ENCODE data around the gene CTDSPL.

The CTDSPL gene

DNA sequence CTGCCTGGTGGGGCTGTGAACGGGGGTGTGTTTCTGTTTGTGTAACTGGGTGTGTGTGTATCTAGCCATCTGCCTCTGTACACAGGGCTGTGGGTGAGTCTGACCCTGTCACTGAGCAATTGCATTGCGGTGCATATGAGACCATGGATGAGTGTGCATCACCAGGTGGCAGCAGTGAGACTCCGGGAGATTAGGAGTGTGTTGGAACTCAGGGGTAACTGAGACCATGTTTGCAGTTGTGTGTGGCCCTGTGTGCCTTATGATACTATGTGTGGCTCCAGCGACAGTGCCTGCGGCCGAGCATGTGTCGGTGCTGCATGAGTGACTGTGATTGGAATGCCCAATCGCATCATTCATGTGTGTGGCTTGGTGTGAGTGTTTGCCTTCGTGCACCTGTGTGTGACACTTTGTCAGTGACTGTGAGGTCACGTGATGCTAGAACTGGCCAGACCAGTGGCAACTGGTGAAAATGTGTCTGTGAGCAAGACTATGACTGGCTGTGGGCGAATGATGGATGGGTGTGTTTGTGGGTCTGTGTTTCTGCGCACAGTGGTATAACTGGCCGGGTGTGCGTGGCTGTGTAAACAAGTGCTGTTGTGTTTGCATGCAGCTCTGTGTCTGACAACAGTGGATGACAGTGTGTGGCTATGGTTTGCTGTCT lies 142.9 kb downstream of the CTDSPL start:
- DNase-seq = peak; percentile 60

DNA sequence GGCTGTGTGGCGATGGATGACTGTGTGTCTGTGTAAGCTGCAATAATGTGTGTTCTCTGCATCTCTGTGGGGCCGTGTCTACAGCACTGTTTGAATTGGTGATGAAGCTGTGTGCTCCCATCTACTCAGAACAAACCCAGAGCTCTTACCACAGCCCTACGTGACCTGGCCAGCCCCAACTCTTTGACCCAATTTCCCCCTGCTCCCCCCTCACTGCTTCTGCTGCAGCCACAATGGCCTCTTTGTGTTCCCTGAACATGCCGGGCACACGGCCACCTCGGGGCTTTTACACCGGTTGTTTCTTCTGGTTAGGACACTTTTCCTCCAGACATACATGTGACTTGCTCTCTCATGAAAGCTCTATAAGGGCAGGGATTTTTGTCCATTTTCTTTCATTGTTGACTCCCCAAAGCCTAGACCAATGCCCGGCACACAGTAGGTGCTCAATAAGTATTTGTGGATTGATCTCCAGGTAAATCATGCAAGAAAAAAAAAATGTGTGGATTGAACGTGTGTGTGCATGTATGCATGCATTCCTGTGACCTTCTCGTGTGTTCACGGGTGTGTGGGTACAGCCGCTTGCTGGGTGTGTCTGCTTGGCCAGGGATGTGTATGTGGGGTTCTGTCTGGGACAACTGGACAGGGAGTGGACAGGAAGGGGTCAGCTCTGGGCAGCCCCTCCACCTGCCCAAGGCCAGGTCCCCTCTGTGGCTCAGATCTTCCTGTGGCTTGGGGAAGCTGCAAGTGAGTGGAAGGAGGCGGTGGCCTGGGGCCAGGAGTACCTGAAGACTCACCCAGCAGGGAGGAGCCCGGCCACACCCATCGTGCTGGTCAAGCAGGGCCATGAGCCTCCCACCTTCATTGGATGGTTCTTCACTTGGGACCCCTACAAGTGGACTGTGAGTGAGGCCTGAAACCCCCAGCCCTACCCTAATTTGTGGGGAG lies 143.7 kb downstream of the CTDSPL start:
- DNase-seq = no peak

DNA sequence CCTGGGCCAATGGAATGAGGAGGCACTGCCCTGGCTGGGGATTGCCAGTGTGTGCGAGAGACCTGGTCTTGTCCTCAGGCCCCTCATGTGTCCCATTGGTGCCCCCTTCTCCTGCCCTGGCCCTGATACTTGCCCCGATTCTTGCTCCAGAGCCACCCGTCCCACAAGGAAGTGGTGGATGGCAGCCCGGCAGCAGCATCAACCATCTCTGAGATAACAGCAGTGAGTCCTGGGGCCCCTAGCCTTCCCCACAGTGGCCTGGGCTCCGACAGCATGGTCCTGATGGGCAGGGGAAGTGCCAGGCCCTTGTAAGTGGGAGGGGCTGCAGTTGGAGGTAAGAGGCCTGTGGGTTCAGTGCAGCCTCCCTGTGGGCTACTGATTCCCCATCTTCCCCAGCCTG lies 144.4 kb downstream of the CTDSPL start:
- DNase-seq = no peak

DNA sequence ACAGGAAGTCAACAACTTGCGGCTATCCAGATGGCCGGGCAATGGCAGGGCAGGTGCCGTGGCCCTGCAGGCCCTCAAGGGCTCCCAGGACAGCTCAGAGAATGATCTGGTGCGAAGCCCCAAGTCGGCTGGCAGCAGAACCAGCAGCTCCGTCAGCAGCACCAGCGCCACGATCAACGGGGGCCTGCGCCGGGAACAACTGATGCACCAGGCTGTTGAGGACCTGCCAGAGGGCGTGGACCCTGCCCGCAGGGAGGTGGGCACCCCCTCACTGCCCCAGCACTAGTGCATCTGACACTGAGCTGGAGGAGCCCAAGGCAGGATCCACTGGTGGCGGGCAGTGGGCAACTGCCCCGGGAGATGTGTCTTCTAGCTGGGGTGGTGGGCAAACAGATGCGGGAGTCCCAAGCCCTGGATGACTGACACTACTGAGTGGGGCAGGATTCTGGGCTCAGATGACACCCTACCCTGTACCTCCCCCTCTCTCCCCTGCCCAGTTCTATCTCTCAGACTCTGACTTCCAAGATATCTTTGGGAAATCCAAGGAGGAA lies 144.8 kb downstream of the CTDSPL start:
- no peak for DNase-seq

DNA sequence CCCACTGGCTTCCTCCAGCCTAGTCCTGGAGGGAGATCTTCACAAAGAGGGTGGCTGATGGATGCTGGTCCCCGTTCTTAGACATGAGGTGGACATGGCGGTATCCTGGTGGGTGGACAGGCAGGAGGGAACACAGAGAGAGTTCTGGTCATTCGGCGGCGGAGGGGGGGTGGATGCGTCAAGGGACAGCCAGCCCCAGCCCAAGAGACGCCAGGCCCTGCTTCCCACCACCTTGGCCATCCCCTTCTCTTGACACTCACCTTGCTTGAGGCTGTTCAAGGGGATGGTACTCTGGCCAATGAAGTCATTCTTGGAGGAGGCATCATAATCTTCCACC lies 146.0 kb downstream of the CTDSPL start:
- no peak for DNase-seq

DNA sequence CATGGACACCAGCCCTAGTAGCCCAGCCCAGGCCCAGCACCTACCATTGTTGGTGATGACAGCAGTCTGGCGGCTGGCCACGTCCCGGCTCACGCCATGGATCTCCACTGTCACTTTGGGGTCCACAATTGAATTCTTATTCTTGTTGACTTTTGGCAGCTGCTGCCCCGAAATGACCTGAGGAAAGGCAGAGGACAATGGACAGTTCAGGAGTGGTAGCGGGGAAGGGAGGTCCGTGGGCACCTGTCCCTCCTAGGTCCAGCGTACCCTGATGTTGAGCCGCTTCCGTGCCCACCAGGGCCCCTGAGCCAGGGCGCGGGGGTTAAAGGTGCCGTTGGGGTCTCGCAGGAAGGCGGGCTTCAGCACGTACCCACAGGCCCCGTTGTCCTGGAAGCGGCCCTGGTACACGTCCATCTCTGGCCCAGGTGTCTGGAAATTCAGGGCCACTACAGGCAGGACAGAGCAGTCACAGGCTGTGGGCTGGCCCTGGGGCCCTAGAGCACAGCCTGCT lies 146.6 kb downstream of the CTDSPL start:
- DNase-seq = no peak

DNA sequence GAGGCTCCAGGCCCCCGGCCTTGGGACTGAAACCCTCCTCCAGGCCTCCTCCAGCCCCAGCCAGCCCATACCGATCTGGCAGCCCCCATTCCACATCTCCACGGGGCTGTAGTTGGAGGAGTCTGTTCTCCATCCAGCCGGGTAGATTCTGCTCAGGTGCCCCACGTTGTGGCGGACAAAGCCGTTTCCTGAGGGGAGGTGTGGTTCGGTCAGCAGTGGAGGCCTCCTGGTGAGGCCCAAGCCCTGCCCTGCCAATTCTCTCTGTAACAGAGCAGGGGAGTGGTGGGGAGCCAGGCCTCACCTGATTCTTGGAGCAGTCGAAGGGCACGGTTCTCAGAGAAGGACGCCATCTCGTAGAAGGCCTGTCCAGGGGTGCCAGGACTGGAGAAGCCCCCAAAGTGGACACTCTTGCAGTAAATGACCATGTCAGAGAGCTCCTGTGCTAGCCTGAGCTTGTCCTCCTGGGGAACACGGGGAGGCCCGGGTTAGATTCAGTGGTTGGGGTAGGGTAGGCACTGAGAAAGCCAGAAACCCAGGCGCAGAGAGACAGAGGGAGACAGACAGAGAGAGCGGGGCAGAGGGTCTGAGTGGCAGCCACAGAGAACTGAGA lies 147.4 kb downstream of the CTDSPL start:
- no peak for DNase-seq

DNA sequence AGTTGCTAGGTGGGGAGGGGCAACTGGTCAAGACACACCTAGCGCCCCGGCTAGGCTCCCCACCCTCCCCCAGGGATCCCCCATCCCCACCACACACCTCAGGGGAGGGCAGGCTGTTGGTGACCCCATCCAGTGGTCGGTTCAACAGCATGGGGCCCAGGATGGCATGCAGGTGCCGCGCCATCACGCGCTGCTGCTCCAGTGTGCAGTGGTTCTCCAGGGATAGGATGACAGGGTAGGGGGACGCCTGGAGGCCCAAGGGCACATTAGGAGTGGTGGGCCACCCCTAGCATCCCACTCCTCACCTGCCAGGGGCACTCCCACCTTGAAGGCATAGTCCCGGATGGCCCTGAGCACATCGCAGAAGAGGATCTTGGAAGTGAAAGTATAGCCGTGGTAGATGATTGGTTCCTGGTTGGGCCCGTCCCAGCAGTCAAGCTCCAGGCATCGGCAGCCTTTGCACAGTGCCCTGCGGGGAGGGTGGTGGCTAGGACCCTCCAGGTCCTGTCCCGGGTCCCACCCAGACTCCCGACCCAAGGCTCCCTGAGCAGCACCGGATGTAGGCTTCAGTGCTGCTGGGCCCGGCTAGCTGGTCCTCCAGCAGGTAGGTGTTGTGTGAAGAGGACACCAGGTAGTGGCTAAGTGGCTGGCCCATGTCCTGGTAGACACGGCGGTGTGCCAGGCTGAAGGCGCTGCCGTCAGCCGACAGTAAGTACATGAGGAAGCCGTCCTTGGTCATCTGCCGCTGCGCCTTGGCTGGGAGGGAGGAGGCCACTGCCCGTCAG lies 148.3 kb downstream of the CTDSPL start:
- no peak for DNase-seq

DNA sequence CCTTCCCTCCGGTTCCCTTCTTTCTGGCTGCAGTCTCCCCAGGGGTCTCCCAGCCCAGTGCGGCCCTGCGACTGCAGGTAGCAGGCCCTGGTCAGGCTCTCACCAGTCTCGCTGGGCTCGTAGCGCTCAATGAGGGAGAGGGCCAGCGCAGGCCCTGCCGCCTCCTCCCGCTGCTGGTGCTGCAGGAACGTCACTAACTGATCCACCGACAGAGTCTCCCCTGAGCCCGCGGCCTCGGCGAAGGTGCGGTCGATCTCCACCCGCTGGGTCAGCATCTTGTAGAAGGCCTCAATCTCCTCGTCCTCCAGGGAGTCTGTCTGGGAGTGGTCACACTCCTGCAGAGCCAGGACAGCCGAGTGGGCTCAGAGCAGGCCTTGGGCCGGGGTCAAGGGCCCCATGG lies 149.4 kb downstream of the CTDSPL start:
- DNase-seq = no peak

DNA sequence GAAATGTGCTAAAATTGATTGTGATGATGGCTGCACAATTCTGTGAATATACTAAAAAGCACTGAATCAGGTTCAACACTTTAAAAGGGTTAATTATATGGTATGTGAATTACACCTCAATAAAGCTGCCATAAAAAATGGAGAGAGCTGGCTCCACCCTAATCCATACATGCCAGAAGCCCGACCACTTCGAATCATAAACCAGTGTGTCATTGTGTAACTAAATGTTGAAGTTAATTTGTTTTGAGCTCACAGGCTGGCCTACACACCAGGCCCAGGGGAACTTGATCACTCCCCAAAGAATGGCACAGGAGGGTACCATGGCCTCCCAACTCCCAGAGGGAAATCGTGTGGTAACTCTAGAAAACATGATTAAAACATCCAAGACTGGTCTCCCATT lies 153.8 kb downstream of the CTDSPL start:
- DNase-seq = no peak

DNA sequence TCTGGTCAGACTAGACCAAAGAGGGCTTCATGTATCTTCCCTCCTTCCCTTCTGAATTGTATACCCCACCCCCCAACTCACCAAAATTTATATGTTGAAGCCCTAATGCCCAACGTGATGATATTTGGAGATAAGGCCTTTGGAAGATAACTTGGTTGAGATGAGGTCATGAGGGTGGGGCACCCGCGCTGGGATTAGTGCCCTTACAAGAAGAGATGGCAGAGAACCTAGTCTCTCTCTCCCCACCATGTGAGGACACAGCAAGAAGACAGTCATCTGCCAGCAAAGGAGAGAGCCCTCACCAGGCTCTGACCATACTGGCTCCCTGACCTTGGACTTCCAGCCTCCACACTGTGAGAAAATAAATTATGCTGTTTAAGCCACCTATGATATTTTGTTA lies 154.3 kb downstream of the CTDSPL start:
- DNase-seq = no peak

DNA sequence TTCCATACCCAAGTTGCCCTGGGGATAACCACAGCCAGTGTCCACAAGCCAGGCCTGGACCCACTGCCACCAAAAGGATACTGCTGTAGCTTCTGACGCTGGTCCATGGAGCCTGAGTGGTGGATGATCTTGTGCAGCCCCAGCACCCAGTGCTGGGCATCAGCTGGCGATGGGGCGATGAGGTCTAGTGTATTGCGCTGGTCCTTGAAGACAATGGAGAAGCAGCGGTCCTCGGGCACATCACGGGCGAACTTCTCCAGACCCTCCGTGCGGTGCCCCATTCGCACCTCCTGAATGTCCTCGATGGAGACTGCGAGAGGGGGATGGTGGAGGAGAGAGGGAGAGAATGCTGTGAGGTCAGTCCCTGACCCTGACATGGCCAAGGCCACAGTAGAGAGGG lies 154.7 kb downstream of the CTDSPL start:
- no peak for DNase-seq

DNA sequence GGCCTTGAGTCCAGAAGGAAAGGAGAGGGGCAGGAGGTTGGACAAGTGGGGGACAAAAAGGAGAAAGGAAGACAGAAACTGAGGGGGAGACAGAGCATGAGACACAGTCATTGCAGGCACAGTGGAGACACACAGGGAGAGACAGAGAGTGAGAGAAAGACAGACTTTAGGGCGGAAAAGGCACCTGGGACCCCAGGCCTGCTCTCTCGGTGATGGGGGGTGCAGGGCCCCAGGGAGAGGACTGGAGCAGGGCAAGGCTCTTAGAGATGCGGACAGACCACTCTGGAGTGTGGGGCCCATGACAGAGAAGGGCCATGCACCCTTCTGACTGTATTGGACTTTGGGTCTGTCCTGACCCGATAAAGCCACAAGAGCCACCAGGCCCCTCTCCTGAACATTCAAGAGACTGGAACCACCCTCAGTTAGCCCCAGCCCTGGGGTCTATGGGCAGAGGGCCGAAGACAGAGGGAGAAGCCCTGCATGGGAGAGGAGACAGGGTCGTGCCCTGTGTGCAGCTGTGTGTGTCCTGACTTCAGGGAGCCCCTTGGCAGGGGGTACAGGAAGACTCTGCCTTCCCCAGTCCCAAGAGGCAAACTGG lies 155.3 kb downstream of the CTDSPL start:
- peak; percentile 10 for DNase-seq

DNA sequence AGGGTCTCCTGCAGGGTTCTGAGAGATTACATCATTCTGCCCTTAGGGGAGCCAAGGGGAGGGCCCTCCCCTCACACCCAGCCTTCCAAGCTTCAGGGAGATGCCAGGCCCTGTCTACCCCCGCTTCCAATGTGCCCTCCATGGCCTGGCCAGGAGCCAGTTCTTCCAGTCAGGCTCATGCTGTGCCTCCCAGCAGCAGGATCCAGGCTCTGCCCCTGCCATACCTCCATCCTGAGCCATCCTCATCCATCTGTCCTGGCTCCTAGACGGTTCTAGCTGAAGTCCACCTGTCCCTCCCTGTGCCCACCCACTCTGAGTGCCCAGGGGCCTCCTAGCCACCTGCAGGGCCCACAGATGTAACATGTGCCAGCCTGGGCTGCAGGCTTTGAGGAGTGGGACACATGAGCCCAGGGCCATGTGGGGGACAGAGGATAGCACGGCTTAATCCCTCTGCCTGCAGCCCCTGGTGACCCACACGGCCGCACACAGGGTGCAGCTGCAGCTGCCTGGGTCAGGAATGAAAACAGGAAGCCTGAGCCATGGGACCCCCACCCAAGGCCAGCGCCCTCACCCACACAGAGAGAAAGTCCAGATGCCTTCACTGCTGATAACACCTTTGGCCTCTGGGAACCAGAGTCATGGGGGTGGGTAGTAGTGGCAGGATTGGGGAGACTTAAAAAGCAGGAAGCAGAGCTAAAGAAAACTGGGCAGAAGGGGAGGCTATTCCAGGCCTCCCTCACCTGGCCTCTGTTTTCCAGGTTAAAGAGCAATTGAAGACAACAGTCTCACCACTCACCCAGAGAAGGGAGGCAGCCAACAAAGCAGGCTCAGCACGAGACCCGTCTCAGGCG lies 156.0 kb downstream of the CTDSPL start:
- DNase-seq = peak; percentile 9

DNA sequence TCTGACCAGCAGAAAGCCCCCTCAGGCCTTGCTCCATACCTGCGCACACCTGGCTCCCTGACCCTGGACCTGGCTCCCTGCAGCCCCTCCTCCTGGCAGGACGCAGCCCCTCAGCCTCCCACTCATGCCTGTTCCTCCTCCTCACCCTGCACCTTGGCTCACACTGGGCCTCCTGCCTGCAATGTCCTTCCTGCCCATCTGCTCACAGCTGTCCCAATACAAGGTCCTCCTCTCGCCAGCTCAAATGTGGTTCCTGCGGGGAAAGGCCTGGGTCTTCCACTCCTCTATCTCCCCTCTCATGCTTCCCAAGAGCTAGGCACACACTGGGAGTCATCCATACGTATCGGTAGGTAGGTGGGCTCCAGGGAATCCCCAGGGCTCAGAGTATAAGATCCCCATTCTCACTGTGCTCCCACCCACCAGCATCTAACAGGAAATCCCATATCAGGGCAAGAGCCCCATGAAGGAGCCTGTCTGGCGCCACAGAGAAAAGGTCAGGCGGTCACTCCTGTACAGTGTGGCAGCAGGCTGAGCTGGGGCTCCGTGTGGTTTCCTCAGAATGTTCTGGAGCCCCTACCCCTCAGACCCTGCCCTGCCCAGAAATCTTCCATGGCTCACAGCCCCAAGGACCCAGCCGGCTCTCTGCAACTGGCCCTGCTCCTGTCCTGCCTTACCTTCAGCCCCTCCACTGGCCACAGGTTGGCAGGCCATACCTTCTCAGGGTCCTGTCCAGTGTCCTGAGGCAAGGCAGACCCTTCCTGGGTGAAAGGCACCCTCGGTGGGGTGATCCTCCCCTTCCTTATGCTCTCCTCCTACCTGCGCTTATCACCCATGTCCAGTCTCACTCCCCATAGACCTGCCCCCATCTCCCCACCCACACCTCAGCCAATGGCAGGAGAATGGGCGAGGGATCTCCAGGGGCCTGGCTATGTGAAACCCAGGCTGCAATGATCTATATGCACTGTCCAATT lies 156.9 kb downstream of the CTDSPL start:
- peak; percentile 10 for DNase-seq

DNA sequence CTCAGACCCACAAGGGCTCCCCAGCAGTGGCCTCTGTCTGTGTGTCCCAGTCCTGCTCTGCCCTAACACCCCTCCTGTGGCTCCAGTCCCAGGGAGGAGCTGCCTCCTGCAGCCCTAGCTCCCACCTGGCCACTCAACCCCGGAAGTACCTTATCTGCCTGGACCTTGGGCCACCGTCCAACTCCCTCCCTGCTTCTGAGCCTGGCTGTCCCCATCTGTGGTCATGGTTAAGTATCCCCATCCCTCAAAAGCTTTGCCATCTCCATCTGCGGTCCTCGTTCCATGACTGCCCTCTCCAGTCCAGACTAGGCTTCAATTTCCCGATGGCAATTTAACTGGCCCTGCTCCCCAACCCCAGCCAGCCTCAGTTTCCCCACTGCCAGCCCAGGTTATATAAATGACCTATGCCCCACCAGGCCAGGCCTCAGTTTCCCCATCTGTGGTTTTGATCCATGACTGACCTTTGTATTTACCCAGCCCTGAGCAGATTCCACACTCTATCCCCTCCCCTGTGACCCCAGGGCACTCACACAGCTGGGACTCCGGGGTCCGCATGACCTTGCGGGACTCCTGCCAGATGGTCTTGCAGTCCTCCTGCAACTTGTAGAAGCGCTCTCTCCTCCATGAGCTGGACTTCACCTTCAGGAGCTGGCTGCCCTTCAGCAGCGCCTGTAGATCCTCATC lies 158.1 kb downstream of the CTDSPL start:
- no peak for DNase-seq

DNA sequence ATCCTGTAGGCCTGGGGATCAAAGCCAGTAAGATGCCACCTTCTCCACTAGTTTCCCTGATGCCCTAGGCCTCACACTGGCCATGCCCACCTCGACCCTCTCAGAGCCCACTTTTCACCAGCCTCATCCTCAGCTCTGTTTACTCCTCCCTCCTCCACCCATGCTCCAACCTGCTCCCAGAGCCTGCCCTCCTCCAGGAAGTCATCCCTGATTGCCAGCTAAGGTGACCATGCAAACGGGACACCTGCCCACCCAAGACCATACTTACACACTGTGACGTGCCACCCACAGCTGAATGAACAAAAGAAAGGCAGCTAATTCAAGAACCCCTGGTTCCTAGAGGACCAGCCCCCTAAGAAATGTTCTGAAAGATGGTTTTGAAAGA lies 158.7 kb downstream of the CTDSPL start:
- no peak for DNase-seq

DNA sequence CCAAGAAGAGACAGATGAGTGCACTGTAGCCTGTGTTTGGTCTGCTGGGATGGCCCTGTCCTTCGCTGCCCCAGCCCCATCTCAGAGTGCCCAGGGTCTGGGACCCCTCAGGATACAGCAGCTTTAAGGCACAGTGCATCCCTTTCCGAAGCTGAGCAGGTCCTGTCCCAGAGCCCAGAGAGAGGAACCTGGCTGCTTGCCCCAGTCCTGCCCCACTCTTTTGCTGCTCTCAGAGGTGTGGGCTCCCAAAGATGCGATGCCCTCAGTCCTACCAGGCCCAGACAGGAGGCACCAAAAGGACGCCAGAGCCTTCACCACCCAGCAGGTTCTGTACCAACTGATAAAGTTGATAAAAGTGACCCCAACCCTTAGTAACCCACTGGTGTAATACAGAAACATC lies 159.5 kb downstream of the CTDSPL start:
- no peak for DNase-seq

DNA sequence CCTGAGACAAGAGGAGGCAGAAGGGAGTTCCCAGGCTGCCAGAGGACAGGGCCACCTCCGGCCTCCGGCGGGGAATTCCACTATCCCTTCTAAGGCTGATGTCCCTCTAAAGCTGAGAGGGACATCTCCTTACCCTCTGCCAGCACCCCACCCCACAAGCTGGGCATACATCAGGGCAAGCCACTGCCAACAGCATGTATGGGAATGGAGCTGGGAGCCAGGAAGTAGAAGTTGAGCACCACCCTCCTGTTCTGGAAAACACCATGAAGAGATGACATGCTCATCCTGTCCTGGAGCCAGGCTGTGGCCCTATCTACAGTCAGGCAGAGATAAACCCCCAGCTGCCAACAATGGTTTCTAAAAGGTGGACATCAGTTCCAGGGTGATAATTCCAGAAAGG lies 160.6 kb downstream of the CTDSPL start:
- peak; percentile 16 for DNase-seq

All from activated T-cell treated with anti-CD3 and anti-CD28 coated beads, Interleukin-2, amount 50 U/mL, for 1 hour (primary cell).